ENCODE measurements around the gene ATP6V1G2.
"Not testable (repeated sequence)": the region's sequence is repeated elsewhere in the genome, so short reads cannot be mapped to it uniquely, and the experiment has no call there.

Gene ATP6V1G2

GRCh38 chr6:31531162-31531561 is 15.2 kb downstream of the ATP6V1G2 start:
- no peak for FAIRE-seq
- no peak for DNase-seq (ENCODE audit: insufficient read length, low spot score)

- FAIRE-seq (peak; percentile 16), DNase-seq (ENCODE audit: insufficient read length, low spot score) (no peak)
Observed at GRCh38 chr6:31530659-31531058, 15.7 kb downstream of the ATP6V1G2 start.

GRCh38 chr6:31529329-31530150 is 16.9 kb downstream of the ATP6V1G2 start:
- DNase-seq (ENCODE audit: insufficient read length, low spot score) (no peak), FAIRE-seq (no peak)

- FAIRE-seq, result no peak
- no peak for DNase-seq (ENCODE audit: insufficient read length, low spot score)
Observed at GRCh38 chr6:31528821-31529328, 17.5 kb downstream of the ATP6V1G2 start, which contains the start of gene MCCD1. Gene MCCD1 (plus strand): TSS chr6:31528962. CDS start chr6:31529015, 53 bp downstream.

- DNase-seq (ENCODE audit: insufficient read length, low spot score) (no peak), FAIRE-seq (no peak)
Observed at GRCh38 chr6:31528307-31528777, 18.1 kb downstream of the ATP6V1G2 start.

- DNase-seq (ENCODE audit: insufficient read length, low spot score) (no peak), FAIRE-seq (peak; percentile 4)
Observed at GRCh38 chr6:31525932-31526591, 20.3 kb downstream of the ATP6V1G2 start.

GRCh38 chr6:31525553-31525931 is 20.9 kb downstream of the ATP6V1G2 start:
- FAIRE-seq (no peak), DNase-seq (ENCODE audit: insufficient read length, low spot score) (no peak)

- no peak for DNase-seq (ENCODE audit: insufficient read length, low spot score)
- no peak for FAIRE-seq
Observed at GRCh38 chr6:31521835-31522234, 24.6 kb downstream of the ATP6V1G2 start.

GRCh38 chr6:31513456-31514165 is 32.8 kb downstream of the ATP6V1G2 start:
- no peak for DNase-seq (ENCODE audit: insufficient read length, low spot score)
- FAIRE-seq, result no peak

GRCh38 chr6:31510007-31510406 is 36.4 kb downstream of the ATP6V1G2 start:
- no peak for DNase-seq (ENCODE audit: insufficient read length, low spot score)
- FAIRE-seq, result no peak

GRCh38 chr6:31509036-31509435 is 37.4 kb downstream of the ATP6V1G2 start:
- not testable (repeated sequence) for FAIRE-seq; DNase-seq (ENCODE audit: insufficient read length, low spot score)

GRCh38 chr6:31502586-31502985 is 43.8 kb downstream of the ATP6V1G2 start:
- FAIRE-seq, result no peak

GRCh38 chr6:31499648-31500047 is 46.8 kb downstream of the ATP6V1G2 start:
- not testable (repeated sequence) for DNase-seq (ENCODE audit: insufficient read length, low spot score)
- peak; percentile 66 for FAIRE-seq

More at GRCh38 chr6:31502586-31502985, 43.8 kb downstream of the ATP6V1G2 start:
- DNase-seq (ENCODE audit: insufficient read length, low spot score), result no peak

- FAIRE-seq (no peak), DNase-seq (ENCODE audit: insufficient read length, low spot score) (no peak)
Observed at GRCh38 chr6:31498748-31499147, 47.7 kb downstream of the ATP6V1G2 start.

GRCh38 chr6:31497531-31498476 is 48.6 kb downstream of the ATP6V1G2 start, which contains the start of gene MICB:
Gene MICB (plus strand): TSS chr6:31498145. CDS start chr6:31498194, 49 bp downstream.
- peak; percentile 89 for DNase-seq (ENCODE audit: insufficient read length, low spot score)
- FAIRE-seq, result no peak

- not testable (repeated sequence) for DNase-seq (ENCODE audit: insufficient read length, low spot score); FAIRE-seq
Observed at GRCh38 chr6:31496826-31497225, 49.6 kb downstream of the ATP6V1G2 start.

GRCh38 chr6:31495580-31495979 is 50.8 kb downstream of the ATP6V1G2 start:
- FAIRE-seq (peak; percentile 81), DNase-seq (ENCODE audit: insufficient read length, low spot score) (no peak)
